Fibroblast of skin of left biceps (primary cell): ENCODE measurements around the gene ING2.

Source experiments
- DNase-seq, 2 experiments: peaks; one replicate each; pipeline ENCODE4 v3.0.0-alpha.2; 2013; ENCODE audit warnings: low read depth in 2 of 2

ING2 gene

GRCh38 chr4:183499389-183499788 is 5.5 kb upstream of the ING2 start:
- DNase-seq = no peak

GRCh38 chr4:183499801-183500200 is 5.1 kb upstream of the ING2 start:
- DNase-seq = no peak

- DNase-seq = no peak
These were observed 1.3 kb upstream of the ING2 start for GRCh38 chr4:183503497-183504063.

- peak; percentile 96 for DNase-seq
These were observed 561 bp upstream of the ING2 start for GRCh38 chr4:183504064-183504929.

- peak; percentile 52 to 59 for DNase-seq
These were observed 942 bp downstream of the ING2 start for GRCh38 chr4:183505611-183506388.

GRCh38 chr4:183506389-183506735 is 1.5 kb downstream of the ING2 start:
- DNase-seq = no peak

- DNase-seq = no peak
These were observed 3.3 kb downstream of the ING2 start for GRCh38 chr4:183507925-183508696.

GRCh38 chr4:183508697-183509335 is 4.0 kb downstream of the ING2 start:
- no peak for DNase-seq

GRCh38 chr4:183515411-183515810 is 10.6 kb downstream of the ING2 start:
- no peak for DNase-seq

- no peak for DNase-seq
These were observed 12.3 kb downstream of the ING2 start for GRCh38 chr4:183517194-183517593.

- DNase-seq = no peak
These were observed 12.9 kb downstream of the ING2 start for GRCh38 chr4:183517781-183518180.

GRCh38 chr4:183522821-183523220 is 18.0 kb downstream of the ING2 start:
- no peak for DNase-seq

- no peak for DNase-seq
These were observed 22.5 kb downstream of the ING2 start for GRCh38 chr4:183527326-183527725.

- peak; percentile 69 to 72 for DNase-seq
These were observed 28.0 kb downstream of the ING2 start for GRCh38 chr4:183532821-183533220.

- DNase-seq = no peak
These were observed 28.8 kb downstream of the ING2 start for GRCh38 chr4:183533698-183534097.

- no peak for DNase-seq
These were observed 35.7 kb downstream of the ING2 start for GRCh38 chr4:183540410-183541009.

GRCh38 chr4:183541010-183541751 is 36.3 kb downstream of the ING2 start:
- no peak for DNase-seq

- no peak for DNase-seq
These were observed 36.8 kb downstream of the ING2 start for GRCh38 chr4:183541752-183542040.

- no peak for DNase-seq
These were observed 38.6 kb downstream of the ING2 start for GRCh38 chr4:183543435-183543834.

GRCh38 chr4:183544109-183544508 is 39.3 kb downstream of the ING2 start:
- DNase-seq = no peak

GRCh38 chr4:183546376-183546775 is 41.5 kb downstream of the ING2 start:
- DNase-seq = no peak
